Neural progenitor cell (in vitro differentiated cells): ENCODE data around the gene RASA2. TPM values are rescaled to one million over a fixed set of nuclear protein-coding genes. Genes with fewer than 3 reads are reported as not detected.
"Not testable (repeated sequence)": the region's sequence is repeated elsewhere in the genome, so short reads cannot be mapped to it uniquely, and the experiment has no call there.

Experiments used
- DNase-seq: peaks from one replicate; pipeline ENCODE4 v3.0.0-alpha.2; 2016; ENCODE audit warnings: low spot score
- H2AFZ ChIP-seq: fragments of 200-600 bp; sonication (generic); replicated peaks from 2 replicates; pipeline ENCODE4 v1.6.1; 2016; ENCODE audit warnings: antibody characterized with exemption
- H3F3A ChIP-seq: fragments of 200-600 bp; sonication (generic); 2 replicates; pipeline ENCODE4 v1.6.1; 2016; ENCODE audit warnings: antibody characterized with exemption, low read depth
- H3K27ac ChIP-seq: fragments of 200-600 bp; sonication (generic); 2 replicates; pipeline ENCODE4 v1.5.1; 2016; ENCODE audit warnings: mild to moderate bottlenecking
- H3K27me3 ChIP-seq: fragments of 200-600 bp; sonication (generic); 2 replicates; pipeline ENCODE4 v1.6.1; 2016; ENCODE audit warnings: mild to moderate bottlenecking, moderate library complexity
- H3K36me3 ChIP-seq: fragments of 200-600 bp; sonication (generic); 2 replicates; pipeline ENCODE4 v1.5.1; 2016
- H3K4me1 ChIP-seq: fragments of 200-600 bp; sonication (generic); 2 replicates; pipeline ENCODE4 v1.6.1; 2016; ENCODE audit warnings: mixed run types
- H3K4me2 ChIP-seq: fragments of 200-600 bp; sonication (generic); 2 replicates; pipeline ENCODE4 v1.6.1; 2016
- H3K4me3 ChIP-seq: fragments of 200-600 bp; sonication (generic); 2 replicates; pipeline ENCODE4 v1.5.1; 2016
- H3K79me2 ChIP-seq: fragments of 200-600 bp; sonication (generic); 2 replicates; pipeline ENCODE4 v1.6.1; 2016; ENCODE audit warnings: low read depth
- H3K9ac ChIP-seq: fragments of 200-600 bp; sonication (generic); 2 replicates; pipeline ENCODE4 v1.6.1; 2016
- H3K9me3 ChIP-seq: fragments of 200-600 bp; sonication (generic); 2 replicates; pipeline ENCODE4 v1.5.1; 2016; ENCODE audit warnings: low read depth
- H4K20me1 ChIP-seq: fragments of 200-600 bp; sonication (generic); 2 replicates; pipeline ENCODE4 v1.6.1; 2016; ENCODE audit warnings: low read depth
- H3K27ac Mint-ChIP-seq: 3 replicates; pipeline ENCODE4 v1.8.0; 2021; ENCODE audit warnings: mixed read lengths
- H3K27me3 Mint-ChIP-seq: 2 replicates; pipeline ENCODE4 v1.8.0; 2022; ENCODE audit warnings: low read depth, mild to moderate bottlenecking, inconsistent platforms, moderate library complexity, mixed read lengths; ENCODE audit not compliant: insufficient read depth
- H3K36me3 Mint-ChIP-seq: 3 replicates; pipeline ENCODE4 v1.8.0; 2021; ENCODE audit warnings: mixed read lengths
- H3K4me1 Mint-ChIP-seq: 3 replicates; pipeline ENCODE4 v1.8.0; 2021; ENCODE audit warnings: mixed read lengths
- H3K4me3 Mint-ChIP-seq: 3 replicates; pipeline ENCODE4 v1.8.0; 2021; ENCODE audit warnings: mild to moderate bottlenecking, moderate library complexity, mixed read lengths
- H3K9me3 Mint-ChIP-seq: 3 replicates; pipeline ENCODE4 v1.8.0; 2020; ENCODE audit warnings: mixed read lengths
- CTCF ChIP-seq: fragments of 200-600 bp; sonication (generic); IDR thresholded peaks from 2 replicates; pipeline ENCODE4 v1.5.1; 2017; ENCODE audit warnings: antibody characterized with exemption, mild to moderate bottlenecking
- EZH2 ChIP-seq: fragments of 200-600 bp; sonication (generic); IDR thresholded peaks from 2 replicates; pipeline ENCODE4 v1.6.1; 2017; ENCODE audit warnings: antibody characterized with exemption, mild to moderate bottlenecking, moderate library complexity
- EZH2phosphoT487 ChIP-seq: fragments of 200-600 bp; sonication (generic); IDR thresholded peaks from 2 replicates; pipeline ENCODE4 v1.6.1; 2017; ENCODE audit warnings: antibody characterized with exemption
- total RNA-seq: library from RNA; depleted of rRNA; stranded (reverse); fragments of >200 nt; gene quantifications from 2 replicates; pipeline ENCODE4 v1.2.3, GENCODE V29; 2015; ENCODE audit warnings: low replicate concordance

Gene RASA2
- total RNA-seq, 1 donor from 2014 or later, result 48.4 TPM

- H4K20me1 ChIP-seq, result no peaks in the 10 kb centered on the region
- TF ChIP-seq CTCF (no peak), EZH2 (no peak), EZH2phosphoT487 (no peak)
- H3K36me3 ChIP-seq, result peaks cover 7% of the 10 kb centered on the region
- no peaks in the 10 kb centered on the region for H3K27me3 ChIP-seq
- no peak overlapping the region for H3K9ac ChIP-seq
- Mint-ChIP-seq H3K4me3 (no peak overlapping the region), H3K27me3 (no peaks in the 10 kb centered on the region), H3K9me3 (no peaks in the 10 kb centered on the region), H3K36me3 (peaks cover 5% of the 10 kb centered on the region), H3K27ac (peak overlapping the region; percentile 27), H3K4me1 (peaks cover 4% of the 10 kb centered on the region)
- no peak overlapping the region for H3K4me2 ChIP-seq
- no peaks in the 10 kb centered on the region for H3K9me3 ChIP-seq
- H3K4me1 ChIP-seq, result no peaks in the 10 kb centered on the region
- no peak overlapping the region for H3K27ac ChIP-seq
- DNase-seq, result no peak
- no peaks in the 10 kb centered on the region for H3F3A ChIP-seq
- H2AFZ ChIP-seq, result no peak overlapping the region
- no peak overlapping the region for H3K4me3 ChIP-seq
- no peaks in the 10 kb centered on the region for H3K79me2 ChIP-seq
Measured at GRCh38 chr3:141529717-141530414, 43.0 kb downstream of the RASA2 start.

- no peak for DNase-seq
- Histone ChIP-seq H3K9ac (no peak overlapping the region), H3K36me3 (peaks cover 7% of the 10 kb centered on the region), H3K9me3 (no peaks in the 10 kb centered on the region), H3K4me3 (no peak overlapping the region), H3K27me3 (no peaks in the 10 kb centered on the region), H3F3A (no peaks in the 10 kb centered on the region), H3K27ac (no peak overlapping the region), H3K79me2 (no peaks in the 10 kb centered on the region), H2AFZ (no peak overlapping the region), H4K20me1 (no peaks in the 10 kb centered on the region), H3K4me2 (no peak overlapping the region), H3K4me1 (no peaks in the 10 kb centered on the region)
- no peak for TF ChIP-seq EZH2
- TF ChIP-seq CTCF, result no peak
- no peak for TF ChIP-seq EZH2phosphoT487
- H3K4me1 Mint-ChIP-seq, result peaks cover 4% of the 10 kb centered on the region
- H3K27me3 Mint-ChIP-seq, result no peaks in the 10 kb centered on the region
- H3K9me3 Mint-ChIP-seq, result peaks cover under 1% of the 10 kb centered on the region
- H3K4me3 Mint-ChIP-seq, result no peak overlapping the region
- H3K27ac Mint-ChIP-seq, result no peak overlapping the region
- peaks cover 5% of the 10 kb centered on the region for H3K36me3 Mint-ChIP-seq
Measured at GRCh38 chr3:141530415-141530768, 43.6 kb downstream of the RASA2 start.

- H3K27me3 ChIP-seq, result no peaks in the 10 kb centered on the region
- no peak overlapping the region for H3K4me2 ChIP-seq
- H3K79me2 ChIP-seq, result no peaks in the 10 kb centered on the region
- no peak overlapping the region for H3K9ac ChIP-seq
- no peaks in the 10 kb centered on the region for H3K4me1 ChIP-seq
- peaks cover 18% of the 10 kb centered on the region for H3K36me3 Mint-ChIP-seq
- no peaks in the 10 kb centered on the region for H3K9me3 ChIP-seq
- no peak overlapping the region for H3K4me3 Mint-ChIP-seq
- H3K27ac Mint-ChIP-seq, result no peak overlapping the region
- H3K27me3 Mint-ChIP-seq, result no peaks in the 10 kb centered on the region
- no peak overlapping the region for H3K27ac ChIP-seq
- H4K20me1 ChIP-seq, result no peaks in the 10 kb centered on the region
- peaks cover 4% of the 10 kb centered on the region for H3K4me1 Mint-ChIP-seq
- peaks cover 7% of the 10 kb centered on the region for H3K36me3 ChIP-seq
- H3K9me3 Mint-ChIP-seq, result peaks cover 4% of the 10 kb centered on the region
- no peak overlapping the region for H3K4me3 ChIP-seq
- TF ChIP-seq CTCF (no peak), EZH2phosphoT487 (no peak), EZH2 (no peak)
- H2AFZ ChIP-seq, result no peak overlapping the region
- no peaks in the 10 kb centered on the region for H3F3A ChIP-seq
- no peak for DNase-seq
Measured at GRCh38 chr3:141532609-141533008, 45.8 kb downstream of the RASA2 start.

- H3K27ac Mint-ChIP-seq, H3K9me3 Mint-ChIP-seq, H2AFZ ChIP-seq, H3K36me3 ChIP-seq, H3K9ac ChIP-seq, H3K27ac ChIP-seq, H3K4me1 Mint-ChIP-seq, H3K79me2 ChIP-seq, H3K9me3 ChIP-seq, DNase-seq, H3K4me3 Mint-ChIP-seq, H3K4me2 ChIP-seq, H3K27me3 Mint-ChIP-seq, H3K27me3 ChIP-seq, H3K4me3 ChIP-seq, H4K20me1 ChIP-seq, H3K4me1 ChIP-seq, H3F3A ChIP-seq: not testable (repeated sequence)
- H3K36me3 Mint-ChIP-seq, result peaks cover 22% of the 10 kb centered on the region
Measured at GRCh38 chr3:141536017-141536416, 49.2 kb downstream of the RASA2 start.
